Muscle of arm (tissue), 12 donors: ENCODE data around the gene ZER1. TPM values are rescaled to one million over a fixed set of nuclear protein-coding genes. Genes with fewer than 3 reads are reported as not detected.
"Not testable (repeated sequence)": the region's sequence is repeated elsewhere in the genome, so short reads cannot be mapped to it uniquely, and the experiment has no call there.

Experiments
- DNase-seq: peaks from one replicate; pipeline ENCODE4 v3.0.0-alpha.2; 2013
- polyA plus RNA-seq, 12 donors: library from polyadenylated mRNA; unstranded; fragments of 120-200 nt; gene quantifications; one replicate each; pipeline ENCODE4 v1.2.1, GENCODE V29; 2013; ENCODE audit not compliant: insufficient read length in 12 of 12

Gene ZER1
- polyA plus RNA-seq, 12 donors: 27.6 to 45.8 (median 30.8) TPM; not detected in 1

GRCh38 chr9:128792134-128792533, 20.4 kb upstream of the ZER1 start:
- DNase-seq: no peak

GRCh38 chr9:128790536-128790935, 18.8 kb upstream of the ZER1 start:
- DNase-seq: no peak

GRCh38 chr9:128788445-128788844, 16.7 kb upstream of the ZER1 start:
- no peak for DNase-seq

GRCh38 chr9:128787659-128788058, 15.9 kb upstream of the ZER1 start:
- DNase-seq: no peak

GRCh38 chr9:128786681-128787601, 15.2 kb upstream of the ZER1 start, which contains the start of gene TBC1D13:
TSS of gene TBC1D13 (plus strand) at chr9:128787253. CDS start at chr9:128787354, 101 bp downstream.
- DNase-seq: peak; percentile 72

- DNase-seq: no peak
Measured at GRCh38 chr9:128785427-128785826, 13.7 kb upstream of the ZER1 start.

GRCh38 chr9:128782669-128783068, 10.9 kb upstream of the ZER1 start:
- no peak for DNase-seq

GRCh38 chr9:128781187-128782070, 9.7 kb upstream of the ZER1 start:
- DNase-seq: no peak

GRCh38 chr9:128780093-128780492, 8.4 kb upstream of the ZER1 start:
- not testable (repeated sequence) for DNase-seq

- no peak for DNase-seq
Measured at GRCh38 chr9:128774804-128775203, 3.1 kb upstream of the ZER1 start.

GRCh38 chr9:128773049-128773448, 1.3 kb upstream of the ZER1 start:
- DNase-seq: no peak

- no peak for DNase-seq
Measured at GRCh38 chr9:128771094-128771721, 519 bp downstream of the ZER1 start.

GRCh38 chr9:128770286-128771030, 1.3 kb downstream of the ZER1 start:
- no peak for DNase-seq

GRCh38 chr9:128768606-128769005, 3.1 kb downstream of the ZER1 start:
- no peak for DNase-seq

GRCh38 chr9:128765499-128765898, 6.2 kb downstream of the ZER1 start:
- DNase-seq: no peak

GRCh38 chr9:128764361-128764760, 7.4 kb downstream of the ZER1 start:
- no peak for DNase-seq

- no peak for DNase-seq
Measured at GRCh38 chr9:128762671-128763449, 8.9 kb downstream of the ZER1 start.

GRCh38 chr9:128757602-128758001, 14.1 kb downstream of the ZER1 start:
- DNase-seq: no peak

GRCh38 chr9:128753627-128754026, 18.1 kb downstream of the ZER1 start:
- no peak for DNase-seq

- no peak for DNase-seq
Measured at GRCh38 chr9:128750926-128751595, 20.7 kb downstream of the ZER1 start.
